ENCODE measurements around the gene KAZN. TPM values are rescaled to one million over a fixed set of nuclear protein-coding genes. Genes with fewer than 3 reads are reported as not detected.

KAZN gene
- total RNA-seq, 1 donor from 2014 or later: 21.2 TPM

DNA sequence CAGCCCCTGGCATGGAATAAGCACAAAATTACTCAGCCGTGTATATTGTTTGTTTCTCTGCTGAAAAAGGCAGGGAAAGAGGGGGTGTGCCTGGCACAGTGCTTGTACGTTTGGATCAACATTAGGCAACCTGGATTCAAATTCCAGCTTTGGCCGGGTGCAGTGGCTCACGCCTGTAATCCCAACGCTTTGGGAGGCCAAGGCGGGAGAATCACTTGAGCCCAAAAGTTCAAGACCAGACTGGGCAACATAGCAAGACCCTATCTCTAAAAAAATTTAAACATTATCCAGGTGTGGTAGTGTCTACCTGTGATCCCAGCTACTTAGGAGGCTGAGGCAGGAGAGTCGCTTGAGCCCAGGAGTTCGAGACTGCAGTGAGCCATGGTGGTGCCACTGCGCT lies 402.2 kb downstream of the KAZN start:
- TF ChIP-seq, protein P1, sequence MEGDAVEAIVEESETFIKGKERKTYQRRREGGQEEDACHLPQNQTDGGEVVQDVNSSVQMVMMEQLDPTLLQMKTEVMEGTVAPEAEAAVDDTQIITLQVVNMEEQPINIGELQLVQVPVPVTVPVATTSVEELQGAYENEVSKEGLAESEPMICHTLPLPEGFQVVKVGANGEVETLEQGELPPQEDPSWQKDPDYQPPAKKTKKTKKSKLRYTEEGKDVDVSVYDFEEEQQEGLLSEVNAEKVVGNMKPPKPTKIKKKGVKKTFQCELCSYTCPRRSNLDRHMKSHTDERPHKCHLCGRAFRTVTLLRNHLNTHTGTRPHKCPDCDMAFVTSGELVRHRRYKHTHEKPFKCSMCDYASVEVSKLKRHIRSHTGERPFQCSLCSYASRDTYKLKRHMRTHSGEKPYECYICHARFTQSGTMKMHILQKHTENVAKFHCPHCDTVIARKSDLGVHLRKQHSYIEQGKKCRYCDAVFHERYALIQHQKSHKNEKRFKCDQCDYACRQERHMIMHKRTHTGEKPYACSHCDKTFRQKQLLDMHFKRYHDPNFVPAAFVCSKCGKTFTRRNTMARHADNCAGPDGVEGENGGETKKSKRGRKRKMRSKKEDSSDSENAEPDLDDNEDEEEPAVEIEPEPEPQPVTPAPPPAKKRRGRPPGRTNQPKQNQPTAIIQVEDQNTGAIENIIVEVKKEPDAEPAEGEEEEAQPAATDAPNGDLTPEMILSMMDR (IDR thresholded peaks at IDR 0.05): no peak
- H3K9me3 ChIP-seq: no peaks in the 10 kb centered on the region
- H3K27me3 ChIP-seq (ENCODE audit: low read depth): no peaks in the 10 kb centered on the region
- DNase-seq (no peak), ATAC-seq (no peak)
- H3K4me3 ChIP-seq: no peak overlapping the region
- no peaks in the 10 kb centered on the region for H3K4me1 ChIP-seq
- no peaks in the 10 kb centered on the region for H3K36me3 ChIP-seq
- no peak overlapping the region for H3K27ac ChIP-seq
- intact Hi-C loops (cut with DNase I): no loop called here

DNA sequence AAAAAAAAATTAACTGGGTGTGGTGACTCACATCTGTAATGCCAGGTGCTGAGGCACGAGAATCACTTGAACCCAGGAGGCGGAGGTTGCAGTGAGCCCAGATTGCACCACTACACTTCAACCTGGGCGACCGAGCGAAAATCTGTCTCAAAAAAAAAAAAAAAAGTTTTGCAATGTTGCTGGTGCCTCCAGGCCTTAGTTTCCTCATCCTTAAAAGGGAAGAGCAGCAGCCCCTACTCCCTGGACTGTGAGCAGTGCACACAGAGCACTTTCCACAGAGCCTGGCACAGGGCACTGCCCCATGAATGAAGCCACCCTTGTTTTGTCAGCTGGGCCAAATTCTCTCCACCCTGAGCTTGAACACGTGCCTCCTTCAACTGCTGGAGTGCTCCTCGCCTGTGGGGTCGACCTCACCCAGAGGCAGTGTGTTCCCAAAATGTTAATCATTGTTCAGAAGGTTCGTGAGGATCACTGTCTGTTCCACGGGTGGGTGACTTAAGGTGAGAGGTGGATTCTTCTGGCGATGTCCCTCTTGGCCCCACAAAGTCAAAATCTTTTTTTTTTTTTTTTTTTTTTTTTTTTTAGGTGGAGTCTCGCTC lies 402.9 kb downstream of the KAZN start:
- intact Hi-C loops (cut with DNase I): no loop called here
- no peak for DNase-seq
- ATAC-seq: peak in 1 of 2 donors; percentile 22
- Histone ChIP-seq H3K27ac (no peak overlapping the region), H3K27me3 (ENCODE audit: low read depth) (no peaks in the 10 kb centered on the region), H3K36me3 (no peaks in the 10 kb centered on the region), H3K4me3 (no peak overlapping the region), H3K9me3 (no peaks in the 10 kb centered on the region), H3K4me1 (no peaks in the 10 kb centered on the region)
- TF ChIP-seq, protein P1 (IDR thresholded peaks at IDR 0.05): no peak

DNA sequence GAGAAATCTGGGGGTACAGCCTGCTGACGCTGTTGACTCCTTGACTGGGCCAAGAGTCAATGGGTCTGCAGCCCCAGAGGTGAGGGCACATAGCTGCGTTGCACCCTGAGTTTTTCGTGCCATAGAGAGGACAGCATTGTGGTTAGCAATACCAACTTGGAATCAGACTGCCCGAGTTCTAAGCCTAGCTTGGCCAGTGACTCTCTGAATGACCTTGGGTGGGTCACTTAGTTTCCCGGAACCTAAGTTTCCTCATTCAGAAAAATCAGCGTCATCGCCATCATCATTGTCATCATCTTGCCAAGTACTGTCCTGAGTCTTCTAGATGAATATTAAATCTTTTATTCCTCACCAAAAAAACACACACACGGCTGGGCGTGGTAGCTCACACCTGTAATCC lies 403.8 kb downstream of the KAZN start:
- intact Hi-C loops (cut with DNase I): no loop called here
- ATAC-seq (peak in 1 of 2 donors; percentile 22), DNase-seq (no peak)

DNA sequence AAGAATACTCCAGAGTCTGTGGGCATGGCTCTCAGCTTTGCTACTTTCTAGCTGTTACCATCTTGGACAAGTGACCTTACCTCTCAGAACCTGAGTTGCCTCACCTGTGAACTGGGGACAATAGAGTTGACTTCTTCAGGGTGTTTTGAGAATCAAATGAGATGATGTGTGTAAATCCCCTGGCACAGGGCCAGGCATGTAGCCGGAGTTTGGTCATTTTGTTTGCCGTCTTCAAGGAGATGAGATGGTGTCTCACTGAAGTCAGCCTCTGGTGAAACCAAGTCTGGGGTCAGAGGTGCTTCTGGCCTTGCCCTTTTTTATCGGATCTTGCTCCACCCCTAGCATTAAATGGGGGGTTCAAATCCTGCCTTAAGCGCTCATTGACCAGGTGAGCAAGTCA lies 405.9 kb downstream of the KAZN start:
- TF ChIP-seq, protein P1 (IDR thresholded peaks at IDR 0.05): no peak
- Histone ChIP-seq H3K27me3 (ENCODE audit: low read depth) (no peaks in the 10 kb centered on the region), H3K4me3 (no peak overlapping the region), H3K27ac (no peak overlapping the region), H3K9me3 (no peaks in the 10 kb centered on the region), H3K36me3 (no peaks in the 10 kb centered on the region), H3K4me1 (peaks cover 22% of the 10 kb centered on the region)
- intact Hi-C loops (cut with DNase I): no loop called here
- ATAC-seq: no peak
- DNase-seq: no peak

More for the DNA sequence above, 403.8 kb downstream of the KAZN start:
- peaks cover 1% of the 10 kb centered on the region for H3K4me1 ChIP-seq
- no peaks in the 10 kb centered on the region for H3K9me3 ChIP-seq
- no peaks in the 10 kb centered on the region for H3K36me3 ChIP-seq
- no peak overlapping the region for H3K27ac ChIP-seq
- H3K27me3 ChIP-seq (ENCODE audit: low read depth): no peaks in the 10 kb centered on the region
- TF ChIP-seq, protein P1 (IDR thresholded peaks at IDR 0.05): no peak
- no peak overlapping the region for H3K4me3 ChIP-seq

DNA sequence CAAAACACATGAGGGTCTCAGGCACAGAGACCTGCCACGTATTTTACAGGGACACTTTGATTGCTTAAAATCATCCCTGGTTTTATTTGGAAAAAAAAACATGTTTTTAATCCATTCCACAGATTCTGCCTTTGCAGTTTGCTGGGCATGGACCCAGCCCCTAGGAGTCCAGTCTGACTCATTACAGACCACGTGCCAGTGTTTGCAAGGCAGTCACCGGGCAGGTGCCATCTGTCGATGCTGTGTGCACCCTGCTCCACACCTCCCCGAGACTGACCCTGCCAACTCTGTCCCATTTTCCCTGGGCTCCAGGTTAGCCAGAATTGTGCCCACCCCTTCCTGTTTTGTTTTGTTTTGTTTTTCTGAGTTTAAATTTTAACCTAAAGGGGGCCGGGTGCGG lies 406.6 kb downstream of the KAZN start:
- Histone ChIP-seq H3K4me3 (no peak overlapping the region), H3K27ac (no peak overlapping the region), H3K36me3 (no peaks in the 10 kb centered on the region), H3K9me3 (no peaks in the 10 kb centered on the region), H3K4me1 (peaks cover 25% of the 10 kb centered on the region), H3K27me3 (ENCODE audit: low read depth) (no peaks in the 10 kb centered on the region)
- ATAC-seq (no peak), DNase-seq (no peak)
- intact Hi-C loops (cut with DNase I): no loop called here
- TF ChIP-seq, protein P1 (IDR thresholded peaks at IDR 0.05): no peak
